OCI-LY7 (cell line): ENCODE measurements around the gene ASB10.

Experiments used
- EZH2phosphoT487 ChIP-seq: fragments of 200-600 bp; sonication (generic); IDR thresholded peaks from 2 replicates; pipeline ENCODE4 v1.6.1; 2018; ENCODE audit warnings: low read depth, borderline replicate concordance, mild to moderate bottlenecking, mixed run types, antibody characterized with exemption, low read length, moderate library complexity, mixed read lengths
- TF ChIP-seq, protein P1 (sequence below): fragments of 200-600 bp; sonication (generic); conservative IDR thresholded peaks from 2 replicates; pipeline ENCODE4 v1.5.1; 2014; ENCODE audit warnings: mild to moderate bottlenecking, antibody characterized with exemption, low read length, moderate library complexity, mixed read lengths

DNA sequence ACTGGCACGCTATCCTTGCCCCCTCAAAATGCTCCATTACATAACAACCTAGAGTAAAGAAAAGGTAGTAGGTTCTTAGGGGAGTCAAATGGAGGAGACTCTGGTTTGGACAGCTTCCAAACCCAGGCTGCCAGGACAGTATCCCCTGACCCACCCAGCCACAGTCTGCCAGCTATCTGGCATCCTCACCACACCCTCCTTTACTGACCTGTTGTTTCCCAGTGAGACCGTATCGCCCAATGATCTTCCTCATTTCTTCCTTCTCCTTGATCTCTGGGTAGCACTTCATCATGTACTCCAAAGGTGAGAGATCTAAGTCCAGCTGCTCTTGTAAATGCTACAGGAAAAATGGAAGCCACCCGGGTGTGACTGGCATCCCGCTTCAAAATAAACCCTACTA is 28.3 kb upstream of the ASB10 start:
- TF ChIP-seq, protein P1, sequence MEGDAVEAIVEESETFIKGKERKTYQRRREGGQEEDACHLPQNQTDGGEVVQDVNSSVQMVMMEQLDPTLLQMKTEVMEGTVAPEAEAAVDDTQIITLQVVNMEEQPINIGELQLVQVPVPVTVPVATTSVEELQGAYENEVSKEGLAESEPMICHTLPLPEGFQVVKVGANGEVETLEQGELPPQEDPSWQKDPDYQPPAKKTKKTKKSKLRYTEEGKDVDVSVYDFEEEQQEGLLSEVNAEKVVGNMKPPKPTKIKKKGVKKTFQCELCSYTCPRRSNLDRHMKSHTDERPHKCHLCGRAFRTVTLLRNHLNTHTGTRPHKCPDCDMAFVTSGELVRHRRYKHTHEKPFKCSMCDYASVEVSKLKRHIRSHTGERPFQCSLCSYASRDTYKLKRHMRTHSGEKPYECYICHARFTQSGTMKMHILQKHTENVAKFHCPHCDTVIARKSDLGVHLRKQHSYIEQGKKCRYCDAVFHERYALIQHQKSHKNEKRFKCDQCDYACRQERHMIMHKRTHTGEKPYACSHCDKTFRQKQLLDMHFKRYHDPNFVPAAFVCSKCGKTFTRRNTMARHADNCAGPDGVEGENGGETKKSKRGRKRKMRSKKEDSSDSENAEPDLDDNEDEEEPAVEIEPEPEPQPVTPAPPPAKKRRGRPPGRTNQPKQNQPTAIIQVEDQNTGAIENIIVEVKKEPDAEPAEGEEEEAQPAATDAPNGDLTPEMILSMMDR = no peak
- no peak for TF ChIP-seq EZH2phosphoT487
